HCT116 (cell line): Measurements from ENCODE around the gene NAPB. TPM values are rescaled to one million over a fixed set of nuclear protein-coding genes. Genes with fewer than 3 reads are reported as not detected.

Source experiments
- ATAC-seq: fragments of 200-7000 bp; cut with Tn5 transposase; 2 replicates; pipeline ENCODE4 v1.9.1; 2020; ENCODE audit warnings: mild to moderate bottlenecking, moderate library complexity
- BruUV-seq: library from RNA; stranded (reverse); fragments of 400-500 nt; replicated peaks from 2 replicates; lab custom pipeline; 2021; lab: Mats Ljungman, UMichigan
- CTCF ChIA-PET: fragments of 300-600 bp; sonication (Branson Sonifier 250); formaldehyde crosslinking; loops from one replicate; lab custom pipeline; 2021; ENCODE audit warnings: antibody characterized with exemption; lab: Charles Lee
- POLR2A ChIA-PET: fragments of 300-600, 350-600 bp; sonication (Branson Sonifier 250); formaldehyde crosslinking; loops from one replicate; lab custom pipeline; 2021; ENCODE audit warnings: antibody characterized with exemption; lab: Charles Lee
- RAD21 ChIA-PET, 2 experiments: fragments of 300-600 bp; sonication (Branson Sonifier 250); formaldehyde crosslinking; loops; one replicate each; lab custom pipeline; 2023; ENCODE audit warnings: low total read pairs in 2 of 2; ENCODE audit not compliant: uncharacterized antibody in 2 of 2, unreplicated experiment in 2 of 2, low non-redundant PET in 1 of 2; lab: Charles Lee
- DNase-seq: peaks from one replicate; pipeline ENCODE4 v3.0.0-alpha.2; 2010; ENCODE audit warnings: low read depth, low spot score
- H2AFZ ChIP-seq: fragments of 200-600 bp; shearing (Covaris generic), sonication (generic); 2 replicates; pipeline ENCODE4 v1.6.1; 2017; ENCODE audit warnings: low read depth, mixed run types, mixed read lengths, antibody characterized with exemption, low read length; ENCODE audit not compliant: poor library complexity, severe bottlenecking
- H3K27ac ChIP-seq: 2 replicates; pipeline ENCODE4 v1.5.1; 2012; ENCODE audit warnings: low read depth, low read length
- H3K27me3 ChIP-seq: fragments of 200-600 bp; sonication (generic); 2 replicates; pipeline ENCODE4 v1.6.1; 2016; ENCODE audit warnings: mixed run types, low read length, mixed read lengths; ENCODE audit not compliant: insufficient read depth
- H3K36me3 ChIP-seq, 2 experiments: fragments of 200-500 bp in 1 of 2; fragments of 200-600 bp in 1 of 2; sonication (Bioruptor generic) in 1 of 2; sonication (generic) in 1 of 2; 2 replicates each; pipeline versions ENCODE4 v1.5.1 to v1.6.1; 2014 to 2016; ENCODE audit warnings: low read length in 2 of 2, inconsistent platforms in 1 of 2, mixed read lengths in 1 of 2, mixed run types in 1 of 2; ENCODE audit not compliant: insufficient read depth in 2 of 2, control insufficient read depth in 1 of 2
- H3K4me1 ChIP-seq, 2 experiments: fragments of 200-600 bp in 1 of 2; sonication (generic) in 1 of 2; 2 replicates each; pipeline versions ENCODE4 v1.5.1 to v1.6.1; 2012 to 2017; ENCODE audit warnings: low read length in 2 of 2, inconsistent platforms in 1 of 2, mild to moderate bottlenecking in 1 of 2, mixed read lengths in 1 of 2, mixed run types in 1 of 2, moderate library complexity in 1 of 2; ENCODE audit not compliant: insufficient read depth in 2 of 2, control insufficient read depth in 1 of 2
- H3K4me2 ChIP-seq: fragments of 200-600 bp; sonication (generic); 2 replicates; pipeline ENCODE4 v1.6.1; 2017; ENCODE audit warnings: mixed run types, low read length, mixed read lengths
- H3K4me3 ChIP-seq, 2 experiments: fragments of 200-600 bp in 1 of 2; sonication (generic) in 1 of 2; replicated peaks in 1 of 2; 2 replicates each; pipeline ENCODE4 v1.5.1; 2011 to 2016; ENCODE audit warnings: low read length in 2 of 2, control low read depth in 1 of 2, low read depth in 1 of 2, mild to moderate bottlenecking in 1 of 2, mixed read lengths in 1 of 2, mixed run types in 1 of 2
- H3K79me2 ChIP-seq: fragments of 200-600 bp; sonication (generic); 2 replicates; pipeline ENCODE4 v1.6.1; 2017; ENCODE audit warnings: mild to moderate bottlenecking, mixed run types, low read length, moderate library complexity, mixed read lengths; ENCODE audit not compliant: insufficient read depth
- H3K9ac ChIP-seq: fragments of 200-600 bp; sonication (generic); 2 replicates; pipeline ENCODE4 v1.6.1; 2016; ENCODE audit warnings: low read length, mixed read lengths
- H3K9me2 ChIP-seq: fragments of 200-600 bp; sonication (generic), shearing (Covaris generic); 2 replicates; pipeline ENCODE4 v1.6.1; 2017; ENCODE audit warnings: mixed run types, mild to moderate bottlenecking, moderate library complexity; ENCODE audit not compliant: insufficient read depth
- H3K9me3 ChIP-seq, 2 experiments: fragments of 200-500 bp in 1 of 2; fragments of 200-600 bp in 1 of 2; sonication (Bioruptor generic) in 1 of 2; sonication (generic) in 1 of 2; 2 replicates each; pipeline ENCODE4 v1.6.1; 2014 to 2017; ENCODE audit warnings: low read length in 2 of 2, mixed read lengths in 2 of 2, inconsistent platforms in 1 of 2, low read depth in 1 of 2, mild to moderate bottlenecking in 1 of 2, mixed run types in 1 of 2, moderate library complexity in 1 of 2; ENCODE audit not compliant: control insufficient read depth in 1 of 2, insufficient read depth in 1 of 2
- H4K20me1 ChIP-seq: fragments of 200-600 bp; sonication (generic), shearing (Covaris generic); 2 replicates; pipeline ENCODE4 v1.6.1; 2017; ENCODE audit warnings: mixed run types, mild to moderate bottlenecking, moderate library complexity; ENCODE audit not compliant: insufficient read depth
- ATF3 ChIP-seq: IDR thresholded peaks from 2 replicates; pipeline ENCODE4 v1.6.1; 2012
- CTCF ChIP-seq, 3 experiments: fragments of 200-600 bp in 1 of 3; sonication (generic) in 1 of 3; IDR thresholded peaks in 2 of 3; conservative IDR thresholded peaks in 1 of 3; 2 replicates each; pipeline ENCODE4 v1.5.1; 2012 to 2017; ENCODE audit warnings: low read depth in 2 of 3, low read length in 2 of 3, antibody characterized with exemption in 1 of 3, borderline replicate concordance in 1 of 3, control low read depth in 1 of 3, mild to moderate bottlenecking in 1 of 3, mixed read lengths in 1 of 3, mixed run types in 1 of 3, moderate library complexity in 1 of 3; ENCODE audit not compliant: insufficient read depth in 1 of 3
- FOSL1 ChIP-seq: IDR thresholded peaks from 2 replicates; pipeline ENCODE4 v1.6.1; 2012; ENCODE audit warnings: low read depth
- JUND ChIP-seq: IDR thresholded peaks from 2 replicates; pipeline ENCODE4 v1.6.1; 2012
- MAX ChIP-seq: IDR thresholded peaks from 2 replicates; pipeline ENCODE4 v1.6.1; 2012
- RAD21 ChIP-seq: IDR thresholded peaks from 2 replicates; pipeline ENCODE4 v1.6.1; 2012; ENCODE audit warnings: low read depth, mild to moderate bottlenecking
- REST ChIP-seq: IDR thresholded peaks from 2 replicates; pipeline ENCODE4 v1.6.1; 2012; ENCODE audit warnings: low read depth
- SP1 ChIP-seq: IDR thresholded peaks from 2 replicates; pipeline ENCODE4 v1.6.1; 2012; ENCODE audit warnings: low read depth
- ZFX ChIP-seq: fragments of 450-650 bp; IDR thresholded peaks from 2 replicates; pipeline ENCODE4 v1.6.1; 2017
- ZNF274 ChIP-seq: fragments of 200-500 bp; sonication (Bioruptor generic); IDR thresholded peaks from 2 replicates; pipeline ENCODE4 v1.6.1; 2014; ENCODE audit warnings: mild to moderate bottlenecking, low read depth, low read length, inconsistent platforms
- intact Hi-C: fragments of 100-400 bp; cut with micrococcal nuclease; formaldehyde crosslinking; loops from 2 replicates; pipeline ENCODE4 v1.10.0; 2022
- total RNA-seq: library from RNA; stranded (reverse); gene quantifications from one replicate; pipeline ENCODE4 v1.2.1, GENCODE V29; 2021; ENCODE audit not compliant: unreplicated experiment

NAPB gene
- total RNA-seq, 1 experiment from 2014 or later, result 7.9 TPM

- TF ChIP-seq RAD21 (no peak), CTCF (IDR thresholded peaks at IDR 0.05 in 2 of 3, conservative IDR thresholded peaks at IDR 0.05 in 1 of 3; ENCODE audit: borderline replicate concordance in 1 of 3, insufficient read depth in 1 of 3, low read depth in 2 of 3, low read length in 2 of 3) (no peak), SP1 (no peak), ZFX (no peak), JUND (no peak), FOSL1 (no peak), ATF3 (no peak), ZNF274 (no peak), REST (no peak), MAX (no peak)
Measured at GRCh38 chr20:23449421-23449820, 28.1 kb upstream of the NAPB start.

More at GRCh38 chr20:23449421-23449820, 28.1 kb upstream of the NAPB start:
- intact Hi-C loops, result no loop called here
- no peak overlapping the region for H3K27ac ChIP-seq
- H4K20me1 ChIP-seq, result no peaks in the 10 kb centered on the region
- ATAC-seq (no peak), DNase-seq (no peak)
- ChIA-PET POLR2A (no interaction called here), RAD21 (no interaction called here), CTCF (no interaction called here)
- no peak overlapping the region for H3K4me2 ChIP-seq
- no peak overlapping the region for H2AFZ ChIP-seq
- H3K27me3 ChIP-seq, result no peaks in the 10 kb centered on the region; the same call in none of the 2 replicates
- no peaks in the 10 kb centered on the region for H3K79me2 ChIP-seq
- H3K9ac ChIP-seq, result no peak overlapping the region
- peaks cover 0 to 7% of the 10 kb centered on the region in 2 experiments; a peak in 1 of 4 replicates for H3K4me1 ChIP-seq
- H3K9me2 ChIP-seq, result no peaks in the 10 kb centered on the region
- no peaks in the 10 kb centered on the region for H3K9me3 ChIP-seq
- H3K4me3 ChIP-seq, result no peak overlapping the region
- no TSS peak for BruUV-seq
- H3K36me3 ChIP-seq, result no peaks in the 10 kb centered on the region
